Fibroblast of the aortic adventitia (primary cell): Measurements from ENCODE around the gene UGP2. TPM values are rescaled to one million over a fixed set of nuclear protein-coding genes. Genes with fewer than 3 reads are reported as not detected.
"Not testable (repeated sequence)": the region's sequence is repeated elsewhere in the genome, so short reads cannot be mapped to it uniquely, and the experiment has no call there.

Experiments
- DNase-seq: peaks from one replicate; pipeline ENCODE4 v3.0.0-alpha.2; 2010; ENCODE audit warnings: low read depth
- H3K4me3 ChIP-seq: 2 replicates; pipeline ENCODE4 v1.5.1; 2011; ENCODE audit warnings: low read depth, mild to moderate bottlenecking, control low read depth, low read length, moderate library complexity
- CTCF ChIP-seq: IDR thresholded peaks from 2 replicates; pipeline ENCODE4 v1.5.1; 2011; ENCODE audit warnings: mild to moderate bottlenecking, low read length, control low read depth, inconsistent platforms; ENCODE audit not compliant: insufficient read depth
- total RNA-seq: library from RNA; depleted of rRNA; stranded (reverse); fragments of >200 nt; gene quantifications from 2 replicates; pipeline ENCODE4 v1.2.3, GENCODE V29; 2012; ENCODE audit warnings: low replicate concordance

Gene UGP2
- 119 and 129 TPM in 2 replicates for total RNA-seq

GRCh38 chr2:63841254-63842022, at the start of gene UGP2:
Gene UGP2 (plus strand): TSS chr2:63841896. CDS start chr2:63842186, 290 bp downstream.
- TF ChIP-seq CTCF, result peak; percentile 43
- H3K4me3 ChIP-seq, result peak within 1 kb of the TSS; percentile 82
- peak; percentile 90 for DNase-seq

- no peak for TF ChIP-seq CTCF
- no peak overlapping the region for H3K4me3 ChIP-seq
- DNase-seq, result peak; percentile 69
Observed at GRCh38 chr2:63792530-63792929, 49.2 kb upstream of the UGP2 start.

- no peak for TF ChIP-seq CTCF
- H3K4me3 ChIP-seq, result no peak overlapping the region
- no peak for DNase-seq
Observed at GRCh38 chr2:63796366-63796765, 45.3 kb upstream of the UGP2 start.

- H3K4me3 ChIP-seq, result no peak overlapping the region
- no peak for TF ChIP-seq CTCF
- DNase-seq, result no peak
Observed at GRCh38 chr2:63796796-63797195, 44.9 kb upstream of the UGP2 start.

- DNase-seq, result no peak
- no peak overlapping the region for H3K4me3 ChIP-seq
- no peak for TF ChIP-seq CTCF
Observed at GRCh38 chr2:63801455-63801854, 40.2 kb upstream of the UGP2 start.

GRCh38 chr2:63805412-63805811, 36.3 kb upstream of the UGP2 start:
- no peak overlapping the region for H3K4me3 ChIP-seq
- no peak for DNase-seq
- no peak for TF ChIP-seq CTCF

- not testable (repeated sequence) for H3K4me3 ChIP-seq, DNase-seq
Observed at GRCh38 chr2:63808036-63808435, 33.7 kb upstream of the UGP2 start.

- not testable (repeated sequence) for DNase-seq, H3K4me3 ChIP-seq
Observed at GRCh38 chr2:63808911-63809310, 32.8 kb upstream of the UGP2 start.
